GM18909 (cell line): ENCODE measurements around the gene SMYD3.

ENCODE experiments used
- ATAC-seq: cut with Tn5 transposase; IDR thresholded peaks from one replicate; pipeline ENCODE4 v1.9.1; 2021; ENCODE audit warnings: mild to moderate bottlenecking; ENCODE audit not compliant: unreplicated experiment, poor library complexity

Gene SMYD3

DNA sequence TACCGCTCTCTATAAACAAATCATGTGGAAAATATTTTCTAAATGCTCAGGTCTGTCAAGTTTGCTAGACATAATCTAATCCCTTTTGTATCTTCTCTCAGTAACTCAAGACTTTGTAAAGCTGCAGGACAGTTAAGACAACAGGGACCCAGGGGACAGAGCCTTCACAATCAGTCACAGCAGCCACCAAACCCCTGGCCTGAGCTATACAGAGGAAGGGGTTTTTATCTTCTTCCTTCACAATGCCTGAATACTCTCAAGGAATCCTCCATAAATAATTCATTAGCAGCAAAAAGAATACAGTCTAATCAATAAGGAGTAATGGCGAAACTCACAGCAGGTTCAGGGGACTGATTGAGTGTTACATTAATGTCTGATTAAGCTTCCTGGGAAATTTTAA, 368.3 kb downstream of the SMYD3 start:
- no peak for ATAC-seq

- ATAC-seq = no peak
These were observed 370.6 kb downstream of the SMYD3 start for GRCh38 chr1:246136477-246136876.

DNA sequence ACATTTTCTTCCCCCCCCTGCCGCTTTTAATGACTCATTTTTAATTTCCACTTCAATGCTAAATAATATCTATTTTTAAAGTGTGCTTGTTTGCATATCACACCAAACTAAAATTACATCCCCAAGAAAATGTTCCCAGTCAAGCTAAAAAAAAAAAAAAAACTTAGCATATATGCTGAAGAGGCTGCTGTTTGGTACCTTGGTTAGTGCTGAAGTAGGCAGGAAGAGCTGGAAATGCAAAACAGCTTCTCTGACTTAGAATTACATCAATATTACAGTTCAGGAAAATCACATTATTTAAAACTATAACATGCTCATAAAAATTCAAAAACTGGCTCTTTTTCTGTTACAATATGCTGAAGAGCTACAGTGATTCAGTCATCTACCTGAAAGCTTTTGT, 372.3 kb downstream of the SMYD3 start:
- no peak for ATAC-seq

GRCh38 chr1:246131095-246131494, 376.0 kb downstream of the SMYD3 start:
- ATAC-seq = no peak

DNA sequence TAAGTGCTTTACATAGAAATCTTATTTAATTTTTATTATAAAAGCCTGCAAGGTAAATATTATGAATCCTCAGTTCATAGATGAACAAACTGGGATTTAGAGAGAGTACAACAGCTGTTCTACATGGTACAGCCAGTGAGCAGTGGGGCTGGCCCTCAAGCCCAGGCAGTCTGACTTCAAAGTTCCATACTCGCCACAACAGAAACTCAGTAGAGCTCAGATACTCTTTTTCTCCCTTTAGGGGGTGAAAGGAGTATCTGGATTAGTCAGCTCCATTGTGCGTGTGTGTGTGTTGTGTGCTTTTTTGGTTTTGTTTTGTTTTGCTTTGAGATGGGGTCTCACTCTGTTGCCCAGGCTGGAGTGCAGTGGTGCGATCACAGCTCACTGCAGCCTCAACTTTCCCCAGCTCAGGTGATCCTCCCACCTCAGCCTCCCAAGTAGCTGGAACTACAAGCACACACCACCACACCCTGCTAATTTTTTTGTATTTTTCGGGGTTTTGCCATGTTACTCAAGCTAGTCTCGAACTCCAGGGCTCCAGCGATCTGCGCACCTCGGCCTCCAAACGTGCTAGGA, 378.5 kb downstream of the SMYD3 start:
- no peak for ATAC-seq

DNA sequence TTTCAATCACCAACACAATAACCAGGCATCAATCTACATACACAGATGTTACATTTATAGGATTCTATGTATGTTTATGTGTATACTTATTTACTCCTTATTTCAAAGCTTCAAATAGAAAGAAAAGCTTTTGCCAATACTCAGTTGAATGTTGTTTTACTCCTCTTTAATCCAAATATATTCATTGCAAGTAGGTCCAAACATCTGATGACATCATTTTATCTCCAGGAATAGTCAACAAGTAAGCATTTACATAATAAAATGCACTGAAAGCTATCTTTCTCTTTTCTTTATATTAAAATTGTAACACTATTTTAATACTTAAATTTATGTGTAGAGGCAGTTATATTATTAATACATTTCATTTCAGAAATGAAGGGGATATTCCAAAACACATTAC, 380.5 kb downstream of the SMYD3 start:
- no peak for ATAC-seq

DNA sequence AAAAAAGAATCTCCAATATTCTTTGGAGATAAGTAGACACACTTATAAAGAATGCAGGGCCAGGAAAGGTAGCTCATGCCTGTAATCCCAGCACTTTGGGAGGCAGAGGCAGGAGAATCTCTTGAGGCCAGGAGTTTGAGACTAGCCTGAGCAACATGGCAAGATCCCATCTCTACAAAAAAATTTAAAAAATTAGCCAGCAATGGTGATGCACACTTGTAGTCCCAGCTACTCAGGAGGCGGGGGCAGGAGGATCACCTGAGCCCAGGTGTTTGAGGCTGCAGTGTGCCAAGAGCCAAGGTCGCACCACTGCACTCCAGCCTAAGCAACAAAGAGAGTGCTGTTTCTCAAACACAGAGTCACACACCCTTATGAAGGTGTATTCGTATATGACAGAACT, 385.0 kb downstream of the SMYD3 start:
- ATAC-seq = no peak

DNA sequence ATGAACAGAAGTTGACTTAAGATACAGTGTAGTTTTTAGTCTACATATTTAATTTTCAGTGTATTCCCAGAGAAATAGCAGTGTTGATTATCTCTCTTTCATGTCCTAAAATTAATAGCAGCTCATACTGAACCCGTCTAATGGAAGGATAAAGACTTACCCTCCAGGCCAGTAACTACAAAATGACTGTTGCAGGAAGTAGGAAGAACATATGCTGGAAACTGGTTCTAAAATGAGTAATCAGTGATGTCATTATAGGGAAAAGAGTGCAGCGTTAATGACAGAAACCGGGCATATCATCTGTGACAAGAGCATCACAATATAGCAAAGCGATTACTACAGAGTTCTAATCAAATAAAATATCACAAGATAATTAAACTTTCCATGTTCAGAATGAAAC, 385.5 kb downstream of the SMYD3 start:
- ATAC-seq = no peak

DNA sequence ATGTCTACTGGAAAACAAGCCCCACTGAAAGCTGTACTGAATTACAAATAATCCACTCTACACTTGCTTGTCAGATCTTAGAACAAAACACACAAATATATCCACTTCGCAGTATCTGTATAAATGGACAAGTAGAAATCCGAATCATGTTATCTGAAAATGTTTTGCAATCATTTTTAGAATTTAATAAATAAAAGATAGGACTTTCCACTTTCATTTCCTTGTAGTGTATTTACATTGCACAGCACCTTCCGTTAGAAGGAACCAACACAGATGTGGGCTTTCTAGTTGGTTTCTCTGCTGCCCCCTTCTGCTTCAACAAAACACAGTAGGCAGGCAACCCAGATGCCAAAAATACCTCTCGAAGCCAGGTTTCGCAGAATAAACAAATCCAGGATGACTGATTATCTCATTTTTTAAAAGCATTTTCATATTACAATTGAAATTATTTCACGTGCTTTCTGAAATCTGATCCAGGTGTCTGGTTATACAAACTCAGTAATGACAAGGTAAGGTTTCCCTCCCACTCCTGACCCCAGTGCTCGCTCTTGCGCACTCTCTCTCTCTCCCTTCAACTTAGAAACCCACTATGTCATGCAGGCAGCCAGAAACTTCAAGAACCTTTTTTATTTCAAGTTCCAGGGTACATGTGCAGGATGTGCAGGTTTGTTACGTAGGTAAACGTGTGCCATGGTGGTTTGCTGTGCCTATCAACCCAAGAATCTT, 389.9 kb downstream of the SMYD3 start:
- ATAC-seq = peak; percentile 83

GRCh38 chr1:246114369-246114768, 392.7 kb downstream of the SMYD3 start:
- no peak for ATAC-seq

GRCh38 chr1:246113555-246114095, 393.5 kb downstream of the SMYD3 start:
- ATAC-seq = no peak

DNA sequence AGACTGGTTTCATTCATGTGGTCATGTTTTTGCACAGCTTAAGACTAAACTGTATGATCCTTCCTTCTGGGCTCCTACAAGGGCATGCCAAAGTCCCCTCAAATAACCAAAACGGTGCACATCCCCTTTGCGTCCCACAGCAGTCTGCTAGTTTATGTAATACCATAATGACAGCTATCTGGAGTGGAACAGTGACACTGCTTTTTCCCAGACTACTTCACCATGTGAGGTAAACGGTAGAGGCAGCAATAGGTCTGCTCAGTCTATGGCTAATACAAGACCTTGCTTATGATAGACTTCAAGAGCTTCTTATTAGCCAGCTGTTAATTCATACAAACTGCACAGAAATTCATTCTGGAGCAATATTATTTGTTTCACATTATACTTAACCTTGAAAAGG, 395.5 kb downstream of the SMYD3 start:
- ATAC-seq = no peak

GRCh38 chr1:246110343-246111219, 396.5 kb downstream of the SMYD3 start:
- no peak for ATAC-seq

DNA sequence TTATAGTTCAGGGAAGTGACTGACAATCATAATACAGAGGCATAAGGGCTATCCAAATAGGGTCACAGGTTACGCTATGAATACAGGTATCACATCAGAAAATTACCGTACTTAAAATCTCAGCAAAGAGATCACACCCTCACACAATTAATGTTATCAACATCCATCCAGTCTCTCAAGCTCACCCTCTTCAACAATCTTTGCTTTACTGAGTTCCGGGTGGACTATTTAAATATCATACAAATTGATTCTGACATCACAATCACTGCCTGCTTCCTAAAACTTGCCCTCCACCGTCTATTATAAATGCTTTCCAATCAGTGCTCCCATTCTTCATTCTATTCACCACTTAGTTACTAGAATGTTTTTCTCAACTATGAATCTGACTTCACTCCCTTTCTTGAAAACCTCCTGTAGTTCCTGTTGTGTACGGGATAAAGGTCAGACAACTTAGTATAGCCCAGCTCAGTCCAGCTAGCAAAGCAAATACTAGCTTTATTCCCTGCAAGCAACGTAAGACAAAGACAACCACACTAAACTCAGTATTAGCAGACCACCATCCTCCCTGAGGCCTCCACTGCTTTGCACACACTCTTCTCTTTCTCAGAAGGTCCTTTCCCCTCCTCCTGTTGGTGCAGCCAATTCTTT, 398.7 kb downstream of the SMYD3 start:
- ATAC-seq = no peak

GRCh38 chr1:246107516-246108277, 399.4 kb downstream of the SMYD3 start:
- ATAC-seq = no peak

DNA sequence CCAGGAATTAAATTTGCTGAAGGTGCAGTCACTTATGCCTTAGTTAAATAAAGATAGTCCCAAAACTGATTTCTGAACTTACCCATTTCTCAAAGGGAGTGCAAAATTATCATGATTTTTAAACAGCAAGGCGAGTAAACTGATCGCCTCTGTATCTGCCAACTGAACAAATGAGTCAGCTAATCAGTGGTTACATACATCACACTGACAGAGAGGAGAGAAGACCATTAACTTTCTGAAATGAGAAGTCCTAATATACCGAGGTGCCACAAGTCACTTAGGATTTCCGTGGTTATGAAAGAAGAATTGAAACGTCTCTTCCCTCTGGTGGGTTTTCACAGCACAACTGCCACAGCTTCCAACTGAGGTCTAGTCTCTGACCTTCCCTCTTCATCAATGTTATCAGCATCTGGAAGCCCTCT, 400.7 kb downstream of the SMYD3 start:
- peak; percentile 59 for ATAC-seq

- ATAC-seq = no peak
These were observed 402.2 kb downstream of the SMYD3 start for GRCh38 chr1:246104927-246105326.

DNA sequence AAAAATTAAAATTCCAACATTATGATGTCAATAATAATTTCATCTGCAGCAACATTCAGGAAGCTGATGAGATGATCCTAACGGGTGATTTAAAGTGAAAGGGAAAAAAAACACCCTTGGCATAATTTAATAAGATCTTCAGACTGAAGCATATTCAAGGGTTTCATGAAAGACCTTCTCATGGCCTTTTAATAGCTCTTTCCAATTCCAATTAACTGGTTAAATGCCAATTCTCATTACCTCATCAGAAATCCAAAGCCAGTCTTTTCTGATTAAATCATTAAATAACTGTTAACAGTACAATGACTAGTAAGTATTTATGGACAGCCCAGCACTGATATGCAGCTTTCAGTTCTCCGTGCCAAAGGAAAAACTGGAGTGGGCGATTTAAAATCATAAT, 407.5 kb downstream of the SMYD3 start:
- ATAC-seq = no peak

GRCh38 chr1:246096356-246096755, 410.7 kb downstream of the SMYD3 start:
- ATAC-seq = no peak

DNA sequence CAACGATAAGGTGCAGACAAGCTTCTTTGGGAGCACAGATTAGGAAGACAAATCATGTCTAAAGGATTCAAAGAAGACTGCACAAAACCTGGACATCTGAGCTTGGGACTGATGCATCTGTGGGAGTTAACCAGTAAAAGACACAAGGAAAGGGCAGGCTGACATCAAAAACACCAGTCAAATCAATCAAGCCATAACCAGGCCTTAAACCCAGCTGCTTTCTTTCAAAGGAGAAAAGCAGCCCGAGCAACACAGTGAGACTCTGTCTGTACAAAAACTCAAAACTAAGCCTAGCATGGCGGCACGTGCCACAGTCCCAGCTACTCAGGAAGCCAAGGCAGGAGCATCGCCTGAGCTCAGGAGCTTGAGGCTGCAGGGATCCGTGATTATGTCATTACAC, 411.6 kb downstream of the SMYD3 start:
- no peak for ATAC-seq
